Endothelial cell of umbilical vein (primary cell): ENCODE measurements around the gene N4BP2L1. TPM values are rescaled to one million over a fixed set of nuclear protein-coding genes. Genes with fewer than 3 reads are reported as not detected.

Source experiments
- BruUV-seq: library from RNA; stranded (reverse); fragments of 400-500 nt; replicated peaks from 2 replicates; lab custom pipeline; 2021; lab: Mats Ljungman, UMichigan
- CTCF ChIA-PET: fragments of 300-600, 350-600 bp; sonication (Branson Sonifier 250); formaldehyde crosslinking; loops from one replicate; lab custom pipeline; 2021; ENCODE audit warnings: antibody characterized with exemption, inconsistent platforms; lab: Charles Lee
- POLR2A ChIA-PET: fragments of 300-600, 350-600 bp; sonication (Branson Sonifier 250); formaldehyde crosslinking; loops from one replicate; lab custom pipeline; 2021; ENCODE audit warnings: antibody characterized with exemption, inconsistent platforms; lab: Charles Lee
- DNase-seq: peaks from one replicate; pipeline ENCODE4 v3.0.0-alpha.2; 2011; ENCODE audit warnings: low read depth, low spot score
- FAIRE-seq: peaks from 2 replicates; lab custom pipeline; 2011; peaks lifted over from hg19 to GRCh38; lab: Jason Lieb, UNC
- H2AFZ ChIP-seq: 2 replicates; pipeline ENCODE4 v1.6.0; 2012; ENCODE audit warnings: low read depth, low read length, control low read depth, inconsistent platforms
- H3K27ac ChIP-seq: 2 replicates; pipeline ENCODE4 v1.5.1; 2011; ENCODE audit warnings: low read depth, mild to moderate bottlenecking, control low read depth, low read length, moderate library complexity; ENCODE audit not compliant: insufficient read depth
- H3K27me3 ChIP-seq, 2 experiments: 2 replicates each; pipeline versions ENCODE4 v1.6.0 to v1.6.1; 2011; ENCODE audit warnings: low read length in 2 of 2, mixed read lengths in 1 of 2; ENCODE audit not compliant: control insufficient read depth in 2 of 2, insufficient read depth in 2 of 2
- H3K36me3 ChIP-seq, 2 experiments: 2 replicates in 1 of 2; 3 replicates in 1 of 2; pipeline ENCODE4 v1.5.1; 2011; ENCODE audit warnings: low read length in 2 of 2, mild to moderate bottlenecking in 1 of 2, moderate library complexity in 1 of 2; ENCODE audit not compliant: control insufficient read depth in 2 of 2, insufficient read depth in 2 of 2; ENCODE audit errors: extremely low read depth in 1 of 2
- H3K4me1 ChIP-seq: 3 replicates; pipeline ENCODE4 v1.5.1; 2011; ENCODE audit warnings: mild to moderate bottlenecking, low read length; ENCODE audit not compliant: control insufficient read depth, insufficient read depth; ENCODE audit errors: extremely low read depth
- H3K4me2 ChIP-seq: 2 replicates; pipeline ENCODE4 v1.6.1; 2011; ENCODE audit warnings: low read length, control low read depth, mixed read lengths; ENCODE audit not compliant: insufficient read depth
- H3K4me3 ChIP-seq, 3 experiments: fragments of 200-600 bp in 1 of 3; sonication (generic), shearing (Covaris generic) in 1 of 3; replicated peaks in 1 of 3; 2 replicates each; pipeline ENCODE4 v1.5.1; 2011 to 2016; ENCODE audit warnings: control low read depth in 3 of 3, low read length in 3 of 3, mild to moderate bottlenecking in 2 of 3, inconsistent platforms in 1 of 3, low read depth in 1 of 3, moderate library complexity in 1 of 3; ENCODE audit not compliant: insufficient read depth in 1 of 3
- H3K79me2 ChIP-seq: 2 replicates; pipeline ENCODE4 v1.6.0; 2012; ENCODE audit warnings: low read length, inconsistent platforms; ENCODE audit not compliant: control insufficient read depth, insufficient read depth
- H3K9ac ChIP-seq: replicated peaks from 2 replicates; pipeline ENCODE3; 2011; ENCODE audit warnings: low read length, control low read depth; ENCODE audit not compliant: insufficient read depth; ENCODE audit errors: extremely low read depth
- H3K9me1 ChIP-seq: replicated peaks from 3 replicates; pipeline ENCODE4 v1.6.0; 2011; ENCODE audit warnings: mild to moderate bottlenecking, low read length; ENCODE audit not compliant: control insufficient read depth, insufficient read depth; ENCODE audit errors: extremely low read depth
- H3K9me3 ChIP-seq: replicated peaks from 2 replicates; pipeline ENCODE4 v1.5.1; 2012; ENCODE audit warnings: low read length, inconsistent platforms; ENCODE audit not compliant: control insufficient read depth, insufficient read depth
- H4K20me1 ChIP-seq: replicated peaks from 2 replicates; pipeline ENCODE3; 2011; ENCODE audit warnings: mild to moderate bottlenecking, low read length; ENCODE audit not compliant: control insufficient read depth, insufficient read depth; ENCODE audit errors: extremely low read depth
- CTCF ChIP-seq, 2 donors: IDR thresholded peaks; 1 replicate in 1 of 2; 2 replicates in 1 of 2; pipeline ENCODE4 v1.5.1; 2011; ENCODE audit warnings: low read length in 2 of 2, mild to moderate bottlenecking in 2 of 2, moderate library complexity in 2 of 2, control low read depth in 1 of 2, inconsistent platforms in 1 of 2, low read depth in 1 of 2; ENCODE audit not compliant: insufficient read depth in 1 of 2; ENCODE audit errors: extremely low read depth in 1 of 2
- EZH2 ChIP-seq: IDR thresholded peaks from 2 replicates; pipeline ENCODE4 v1.6.1; 2012; ENCODE audit warnings: borderline replicate concordance, low read depth, mild to moderate bottlenecking, moderate library complexity, low read length, inconsistent platforms; ENCODE audit not compliant: severe bottlenecking
- FOS ChIP-seq: IDR thresholded peaks from 2 replicates; pipeline ENCODE4 v1.6.1; 2011; ENCODE audit warnings: mild to moderate bottlenecking, low read length, moderate library complexity, borderline replicate concordance; ENCODE audit not compliant: insufficient read depth
- GATA2 ChIP-seq: IDR thresholded peaks from 2 replicates; pipeline ENCODE4 v1.7.0; 2011; ENCODE audit warnings: low read depth, mild to moderate bottlenecking, moderate library complexity, mixed read lengths, low read length; ENCODE audit not compliant: insufficient read length, insufficient read depth
- JUN ChIP-seq: IDR thresholded peaks from 2 replicates; pipeline ENCODE4 v1.6.1; 2011; ENCODE audit warnings: borderline replicate concordance, low read depth; ENCODE audit not compliant: insufficient read length, insufficient read depth
- MAX ChIP-seq: IDR thresholded peaks from 2 replicates; pipeline ENCODE4 v1.6.1; 2011; ENCODE audit not compliant: insufficient read depth, insufficient read length
- MYC ChIP-seq: IDR thresholded peaks from one replicate; pipeline ENCODE4 v1.6.1; 2011; ENCODE audit warnings: mild to moderate bottlenecking, low read depth, low read length
- POLR2A ChIP-seq: IDR thresholded peaks from 2 replicates; pipeline ENCODE4 v1.6.1; 2012; ENCODE audit warnings: low read depth, mild to moderate bottlenecking, control low read depth, low read length
- POLR2AphosphoS5 ChIP-seq: IDR thresholded peaks from 2 replicates; pipeline ENCODE4 v1.6.1; 2012; ENCODE audit warnings: low read depth, mild to moderate bottlenecking, control low read depth, low read length, moderate library complexity; ENCODE audit not compliant: insufficient read depth
- dilution Hi-C: fragments of 300-500 bp; cut with MboI; formaldehyde crosslinking; loops from one replicate; pipeline ENCODE4 v1.15.0; 2019; ENCODE audit warnings: low sequenced_read_pairs; ENCODE audit not compliant: extremely low pct_ligation_motif_present
- intact Hi-C: fragments of 100-400 bp; cut with micrococcal nuclease; formaldehyde crosslinking; loops from one replicate; pipeline ENCODE4 v1.10.0; 2022
- polyA plus RNA-seq, 4 experiments: library from polyadenylated mRNA; depleted of rRNA in 3 of 4; stranded (reverse) in 3 of 4; unstranded in 1 of 4; fragments of >200 nt; gene quantifications; 2 replicates each; pipeline versions ENCODE4 v1.2.1 to v1.2.3, GENCODE V29; 2011 to 2012; ENCODE audit warnings: missing spikeins in 1 of 4
- total RNA-seq: library from RNA; stranded (reverse); gene quantifications from 2 replicates; pipeline ENCODE4 v1.2.3, GENCODE V29; 2021

N4BP2L1 gene
- total and polyA plus RNA-seq, 2 donors (not counting 3 experiments of a cell fraction or from before 2014, with no cell fraction given), result 1.1 to 2.1 TPM

GRCh38 chr13:32370805-32371204 is 57.1 kb downstream of the N4BP2L1 start:
- DNase-seq (no peak), FAIRE-seq (no peak)
- Histone ChIP-seq H3K9ac (no peak overlapping the region), H4K20me1 (no peaks in the 10 kb centered on the region), H3K4me2 (no peak overlapping the region), H3K4me1 (no peaks in the 10 kb centered on the region), H3K79me2 (no peaks in the 10 kb centered on the region), H3K9me1 (no peaks in the 10 kb centered on the region), H3K4me3 (no peak overlapping the region), H2AFZ (no peak overlapping the region), H3K9me3 (no peaks in the 10 kb centered on the region), H3K27ac (no peak overlapping the region), H3K36me3 (peaks cover 0 to 6% of the 10 kb centered on the region in 2 experiments), H3K27me3 (no peaks in the 10 kb centered on the region)
- intact Hi-C loops (no loop called here), dilution Hi-C loops (no loop called here)
- ChIA-PET POLR2A (no interaction called here), CTCF (no interaction called here)
- no TSS peak for BruUV-seq
- TF ChIP-seq MAX (no peak), FOS (no peak), JUN (no peak), CTCF (IDR thresholded peaks at IDR 0.05; ENCODE audit: extremely low read depth in 1 of 2, insufficient read depth in 1 of 2, low read depth in 1 of 2, low read length in 2 of 2) (no peak), GATA2 (no peak), POLR2A (no peak), MYC (no peak), POLR2AphosphoS5 (no peak), EZH2 (no peak)
